ENCODE data around the gene AOPEP.

Gene AOPEP

GRCh38 chr9:94761481-94761880 is 35.0 kb downstream of the AOPEP start:
- DNase-seq, result no peak

GRCh38 chr9:94767331-94768072 is 41.0 kb downstream of the AOPEP start:
- DNase-seq, result no peak

- no peak for DNase-seq
These were observed 42.3 kb downstream of the AOPEP start for GRCh38 chr9:94768766-94769165.

GRCh38 chr9:94770334-94770733 is 43.8 kb downstream of the AOPEP start:
- DNase-seq, result no peak

- DNase-seq, result no peak
These were observed 44.6 kb downstream of the AOPEP start for GRCh38 chr9:94771096-94771495.

GRCh38 chr9:94772144-94772543 is 45.6 kb downstream of the AOPEP start:
- DNase-seq, result peak; percentile 65

- DNase-seq, result no peak
These were observed 46.3 kb downstream of the AOPEP start for GRCh38 chr9:94772639-94773303.

GRCh38 chr9:94773655-94774054 is 47.2 kb downstream of the AOPEP start:
- no peak for DNase-seq

GRCh38 chr9:94778013-94778412 is 51.5 kb downstream of the AOPEP start:
- DNase-seq, result no peak

- peak; percentile 61 for DNase-seq
These were observed 52.5 kb downstream of the AOPEP start for GRCh38 chr9:94779031-94779430.

GRCh38 chr9:94779693-94780290 is 53.3 kb downstream of the AOPEP start:
- DNase-seq, result no peak

GRCh38 chr9:94780516-94780950 is 54.0 kb downstream of the AOPEP start:
- peak; percentile 62 for DNase-seq

- no peak for DNase-seq
These were observed 56.0 kb downstream of the AOPEP start for GRCh38 chr9:94782355-94783101.

- DNase-seq, result peak; percentile 81
These were observed 56.7 kb downstream of the AOPEP start for GRCh38 chr9:94783102-94783682.

- DNase-seq, result no peak
These were observed 57.4 kb downstream of the AOPEP start for GRCh38 chr9:94783928-94784327.

- no peak for DNase-seq
These were observed 59.0 kb downstream of the AOPEP start for GRCh38 chr9:94785215-94786169.

GRCh38 chr9:94786586-94786985 is 60.1 kb downstream of the AOPEP start:
- DNase-seq, result no peak

GRCh38 chr9:94787266-94787665 is 60.8 kb downstream of the AOPEP start:
- no peak for DNase-seq

- no peak for DNase-seq
These were observed 62.1 kb downstream of the AOPEP start for GRCh38 chr9:94788570-94789105.

GRCh38 chr9:94791435-94791834 is 64.9 kb downstream of the AOPEP start:
- DNase-seq, result no peak

- no peak for DNase-seq
These were observed 66.0 kb downstream of the AOPEP start for GRCh38 chr9:94792511-94792910.

All from hematopoietic multipotent progenitor cell treated with erythropoietin and hydrocortisone succinate and interleukin-3 and kit ligand, for 4 days (in vitro differentiated cells).